Left lung (tissue), 10 donors: ENCODE results near the gene ARID5B. TPM values are rescaled to one million over a fixed set of nuclear protein-coding genes. Genes with fewer than 3 reads are reported as not detected.

Experiments used
- ATAC-seq: fragments of 200-7000 bp; cut with Tn5 transposase; one replicate; pipeline ENCODE4 v1.9.1; 2020; ENCODE audit warnings: moderate library complexity
- DNase-seq, 4 donors: peaks; one replicate each; pipeline ENCODE4 v3.0.0-alpha.2; 2013 to 2020
- H3K27ac ChIP-seq, 2 donors: fragments of 200-600 bp; sonication (generic) in 1 of 2; one replicate each; pipeline versions ENCODE4 v1.5.0 to v1.8.0; 2020 to 2021
- H3K27me3 ChIP-seq, 2 donors: fragments of 200-600 bp; sonication (generic) in 1 of 2; one replicate each; pipeline versions ENCODE4 v1.5.0 to v1.8.0; 2020 to 2021
- H3K36me3 ChIP-seq, 2 donors: fragments of 200-600 bp; sonication (generic) in 1 of 2; one replicate each; pipeline versions ENCODE4 v1.5.0 to v1.8.0; 2020 to 2021
- H3K4me1 ChIP-seq, 2 donors: fragments of 200-600 bp; one replicate each; pipeline ENCODE4 v1.8.0; 2021
- H3K4me3 ChIP-seq, 2 donors: fragments of 200-600 bp; sonication (generic) in 1 of 2; one replicate each; pipeline versions ENCODE4 v1.5.0 to v1.8.0; 2020 to 2021; ENCODE audit warnings: mild to moderate bottlenecking in 1 of 2
- H3K9me3 ChIP-seq, 2 donors: fragments of 200-600 bp; sonication (generic) in 1 of 2; one replicate each; pipeline versions ENCODE4 v1.5.0 to v1.8.0; 2020 to 2021
- intact Hi-C, 2 donors: fragments of 100-400 bp; cut with DNase I; formaldehyde crosslinking; loops; one replicate each; pipeline versions ENCODE4 v1.11.2 to v1.14.2; 2022
- polyA plus RNA-seq, 6 donors: library from polyadenylated mRNA; unstranded; fragments of 120-200 nt; gene quantifications; one replicate each; pipeline ENCODE4 v1.2.1, GENCODE V29; 2013; ENCODE audit not compliant: insufficient read length in 6 of 6
- total RNA-seq, 2 donors: library from RNA; stranded (reverse); fragmentation: NEBNext Ultra II Directional; extraction: Animal tissue kit (Norgen Biotek cat#: 25700); gene quantifications; one replicate each; pipeline ENCODE4 v1.2.1, GENCODE V29; 2021
- TF ChIP-seq, protein P1 (sequence below), 2 donors: fragments of 200-600 bp; sonication (generic) in 1 of 2; IDR thresholded peaks; one replicate each; pipeline versions ENCODE4 v1.5.0 to v1.8.0; 2021; ENCODE audit warnings: antibody characterized with exemption in 2 of 2
- donor health status: DM: no; HTN: yes; CAD: no.
- donor health status: DM: no; HTN: no; CAD: no.

The ARID5B gene
- total and polyA plus RNA-seq, 8 donors: 29.9 to 51.5 (median 44.4) TPM

DNA sequence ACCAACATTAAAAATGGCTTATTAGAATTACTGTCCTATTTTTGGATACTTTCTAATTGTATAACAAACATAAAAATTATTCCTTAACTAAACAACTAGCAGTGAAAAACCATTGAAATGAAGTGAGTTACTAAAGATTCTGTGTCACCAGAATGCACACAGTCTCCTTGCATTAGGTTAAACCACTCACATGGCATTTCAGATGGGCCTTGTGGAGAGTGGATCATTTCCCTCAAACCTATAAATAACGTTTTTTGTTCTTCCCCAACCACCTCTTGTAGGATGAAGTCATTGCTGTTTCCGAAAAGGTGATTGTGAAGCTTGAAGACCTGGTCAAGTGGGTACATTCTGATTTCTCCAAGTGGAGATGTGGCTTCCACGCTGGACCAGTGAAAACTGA is 38.4 kb downstream of the ARID5B start:
- H3K4me1 ChIP-seq: peaks cover 47 to 79% of the 10 kb centered on the region in 2 donors
- no peak overlapping the region for H3K4me3 ChIP-seq
- H3K36me3 ChIP-seq: peaks cover 0 to 5% of the 10 kb centered on the region in 2 donors
- H3K27me3 ChIP-seq: no peaks in the 10 kb centered on the region
- intact Hi-C loops: no loop called here
- no peaks in the 10 kb centered on the region for H3K9me3 ChIP-seq
- ATAC-seq (peak; percentile 8), DNase-seq (no peak)
- H3K27ac ChIP-seq: peak overlapping the region; percentile 71 to 75
- TF ChIP-seq, protein P1, sequence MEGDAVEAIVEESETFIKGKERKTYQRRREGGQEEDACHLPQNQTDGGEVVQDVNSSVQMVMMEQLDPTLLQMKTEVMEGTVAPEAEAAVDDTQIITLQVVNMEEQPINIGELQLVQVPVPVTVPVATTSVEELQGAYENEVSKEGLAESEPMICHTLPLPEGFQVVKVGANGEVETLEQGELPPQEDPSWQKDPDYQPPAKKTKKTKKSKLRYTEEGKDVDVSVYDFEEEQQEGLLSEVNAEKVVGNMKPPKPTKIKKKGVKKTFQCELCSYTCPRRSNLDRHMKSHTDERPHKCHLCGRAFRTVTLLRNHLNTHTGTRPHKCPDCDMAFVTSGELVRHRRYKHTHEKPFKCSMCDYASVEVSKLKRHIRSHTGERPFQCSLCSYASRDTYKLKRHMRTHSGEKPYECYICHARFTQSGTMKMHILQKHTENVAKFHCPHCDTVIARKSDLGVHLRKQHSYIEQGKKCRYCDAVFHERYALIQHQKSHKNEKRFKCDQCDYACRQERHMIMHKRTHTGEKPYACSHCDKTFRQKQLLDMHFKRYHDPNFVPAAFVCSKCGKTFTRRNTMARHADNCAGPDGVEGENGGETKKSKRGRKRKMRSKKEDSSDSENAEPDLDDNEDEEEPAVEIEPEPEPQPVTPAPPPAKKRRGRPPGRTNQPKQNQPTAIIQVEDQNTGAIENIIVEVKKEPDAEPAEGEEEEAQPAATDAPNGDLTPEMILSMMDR (IDR thresholded peaks at IDR 0.05): no peak

DNA sequence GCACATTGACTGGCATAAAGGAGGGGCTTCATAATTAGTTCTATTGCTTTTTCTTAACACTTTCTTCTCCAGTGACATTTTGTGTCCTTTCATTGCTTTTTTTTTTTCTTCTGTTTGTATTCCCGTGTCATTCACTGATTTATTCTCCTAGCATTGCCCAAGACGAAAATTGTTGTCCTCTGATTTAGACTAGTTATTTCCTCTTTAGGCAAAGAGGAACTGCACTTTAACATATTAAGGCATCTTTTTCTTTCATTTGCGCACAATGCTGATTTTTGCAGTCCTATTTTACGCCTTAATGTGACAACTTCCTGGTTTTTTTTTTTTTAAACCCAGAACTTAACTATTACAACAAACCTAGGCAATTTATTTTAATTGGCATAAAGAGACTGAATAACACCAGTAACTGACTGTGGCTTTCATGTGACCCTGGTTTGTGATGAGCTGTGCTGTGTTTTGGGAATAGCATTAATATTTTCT is 39.7 kb downstream of the ARID5B start:
- Histone ChIP-seq H3K4me1 (peaks cover 51 to 81% of the 10 kb centered on the region in 2 donors), H3K4me3 (no peak overlapping the region), H3K27me3 (no peaks in the 10 kb centered on the region), H3K27ac (peak overlapping the region; percentile 67 to 88), H3K36me3 (peaks cover 0 to 5% of the 10 kb centered on the region in 2 donors), H3K9me3 (no peaks in the 10 kb centered on the region)
- DNase-seq (no peak), ATAC-seq (no peak)
- TF ChIP-seq, protein P1 (IDR thresholded peaks at IDR 0.05): no peak
- intact Hi-C loops: no loop called here

DNA sequence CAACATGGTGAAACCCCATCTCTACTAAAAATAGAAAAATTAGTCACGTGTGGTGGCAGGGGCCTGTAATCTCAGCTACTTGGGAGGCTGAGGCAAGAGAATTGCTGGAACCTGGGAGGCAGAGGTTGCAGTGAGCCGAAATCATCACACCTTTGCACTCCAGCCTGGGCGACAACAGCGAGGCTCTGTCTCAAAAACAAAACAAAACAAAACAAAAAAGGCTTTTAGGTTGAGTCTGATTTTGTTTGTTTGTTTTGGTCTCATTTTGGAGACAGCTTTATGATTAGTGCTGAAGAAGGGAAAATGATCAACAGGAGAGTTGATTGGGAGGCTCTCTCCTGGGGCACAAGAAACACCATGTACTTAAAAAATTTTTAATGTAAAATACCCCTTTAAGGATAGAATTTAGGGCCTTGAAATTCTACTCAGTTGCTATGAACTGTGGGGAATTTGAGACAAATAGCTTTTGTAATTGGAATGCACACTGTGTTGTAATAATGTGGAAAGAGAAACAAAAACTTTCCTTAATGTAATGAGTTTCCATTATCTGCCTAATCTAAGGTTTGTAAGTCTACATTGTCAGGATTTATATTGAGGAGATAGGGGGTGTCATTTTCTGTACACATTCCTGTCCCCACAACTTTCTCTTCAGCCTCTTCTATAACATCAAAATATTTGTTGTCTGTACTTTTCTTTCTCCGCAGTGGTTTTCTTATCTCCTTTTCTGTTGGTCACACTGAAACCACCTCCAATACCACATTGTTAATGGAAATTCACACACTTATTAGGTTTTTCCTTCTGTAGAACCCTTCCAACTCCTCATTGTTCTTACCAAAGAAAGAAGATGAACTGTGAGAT is 41.3 kb downstream of the ARID5B start:
- Histone ChIP-seq H3K27me3 (no peaks in the 10 kb centered on the region), H3K4me3 (no peak overlapping the region), H3K9me3 (no peaks in the 10 kb centered on the region), H3K4me1 (peaks cover 39 to 71% of the 10 kb centered on the region in 2 donors), H3K36me3 (peaks cover 0 to 10% of the 10 kb centered on the region in 2 donors), H3K27ac (peak overlapping the region; percentile 67 to 88)
- TF ChIP-seq, protein P1 (IDR thresholded peaks at IDR 0.05): no peak
- intact Hi-C loops: no loop called here
- DNase-seq (no peak), ATAC-seq (peak; percentile 28)

DNA sequence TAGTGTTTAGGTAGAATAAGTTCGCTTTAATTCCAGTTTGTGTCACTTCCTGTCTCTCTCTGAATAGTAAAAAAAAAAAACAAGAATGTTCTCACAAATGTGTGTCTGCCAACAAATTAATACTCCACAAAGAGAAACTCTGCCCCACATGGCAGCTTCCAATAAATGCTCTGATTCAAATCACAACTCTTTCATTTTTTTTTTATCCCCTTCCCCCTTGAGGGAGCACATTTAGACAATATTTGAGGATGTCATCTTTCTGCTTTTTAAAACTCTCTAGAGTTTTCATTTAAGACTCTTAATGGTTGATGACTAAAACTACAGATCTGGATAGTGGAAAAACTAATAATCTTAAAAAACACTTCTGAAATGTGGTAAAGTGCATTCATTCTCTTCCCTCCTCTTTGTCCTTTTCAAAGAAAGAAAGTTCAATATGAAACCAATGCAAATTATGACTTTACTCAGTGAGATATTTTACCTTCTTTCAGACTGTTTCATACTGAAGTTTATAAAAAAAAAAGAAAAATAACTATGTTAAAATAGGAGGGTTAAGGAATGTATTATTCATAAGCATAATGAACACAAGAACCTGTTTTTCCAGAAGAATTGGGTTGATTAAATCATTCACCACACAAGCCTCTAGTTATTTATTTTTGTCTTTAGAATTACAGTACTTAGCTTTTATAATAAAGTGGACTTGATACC is 42.3 kb downstream of the ARID5B start:
- peaks cover 30 to 61% of the 10 kb centered on the region in 2 donors for H3K4me1 ChIP-seq
- ATAC-seq (peak; percentile 63), DNase-seq (peak in 1 of 4 donors; percentile 61)
- no peaks in the 10 kb centered on the region for H3K9me3 ChIP-seq
- intact Hi-C loops: no loop called here
- H3K4me3 ChIP-seq: no peak overlapping the region
- no peaks in the 10 kb centered on the region for H3K27me3 ChIP-seq
- peak overlapping the region; percentile 67 to 88 for H3K27ac ChIP-seq
- H3K36me3 ChIP-seq: peaks cover 0 to 20% of the 10 kb centered on the region in 2 donors
- TF ChIP-seq, protein P1 (IDR thresholded peaks at IDR 0.05): no peak
